Brain microvascular endothelial cell (primary cell): ENCODE measurements around the gene ING3.

Experiments used
- DNase-seq: peaks from one replicate; pipeline ENCODE4 v3.0.0-alpha.2; 2020
- H3K27ac ChIP-seq: fragments of 250-450 bp; sonication (Bioruptor Pico); 2 replicates; pipeline ENCODE4 v1.5.1; 2020; ENCODE audit warnings: mild to moderate bottlenecking, moderate library complexity
- H3K27me3 ChIP-seq: fragments of 250-450 bp; sonication (Bioruptor Pico); replicated peaks from 2 replicates; pipeline ENCODE4 v1.5.1; 2020; ENCODE audit warnings: mild to moderate bottlenecking
- H3K36me3 ChIP-seq: fragments of 250-450 bp; sonication (Bioruptor Pico); replicated peaks from 2 replicates; pipeline ENCODE4 v1.5.1; 2020; ENCODE audit warnings: mild to moderate bottlenecking
- H3K4me3 ChIP-seq: 2 replicates; pipeline ENCODE4 v1.5.1; 2011; ENCODE audit warnings: low read depth, mild to moderate bottlenecking, control low read depth, low read length, moderate library complexity
- in situ Hi-C: cut with HindIII; loops from 2 replicates; pipeline ENCODE4 v1.10.0; 2017; ENCODE audit warnings: low sequenced_read_pairs, low pct_ligation_motif_present
- TF ChIP-seq, protein P1 (sequence below): IDR thresholded peaks from 2 replicates; pipeline ENCODE4 v1.5.1; 2011; ENCODE audit warnings: low read depth, mild to moderate bottlenecking, moderate library complexity, low read length, control low read depth, inconsistent platforms; ENCODE audit errors: missing control alignments

Gene ING3, protein sequence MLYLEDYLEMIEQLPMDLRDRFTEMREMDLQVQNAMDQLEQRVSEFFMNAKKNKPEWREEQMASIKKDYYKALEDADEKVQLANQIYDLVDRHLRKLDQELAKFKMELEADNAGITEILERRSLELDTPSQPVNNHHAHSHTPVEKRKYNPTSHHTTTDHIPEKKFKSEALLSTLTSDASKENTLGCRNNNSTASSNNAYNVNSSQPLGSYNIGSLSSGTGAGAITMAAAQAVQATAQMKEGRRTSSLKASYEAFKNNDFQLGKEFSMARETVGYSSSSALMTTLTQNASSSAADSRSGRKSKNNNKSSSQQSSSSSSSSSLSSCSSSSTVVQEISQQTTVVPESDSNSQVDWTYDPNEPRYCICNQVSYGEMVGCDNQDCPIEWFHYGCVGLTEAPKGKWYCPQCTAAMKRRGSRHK

GRCh38 chr7:120950539-120951308, at the start of gene ING3:
ING3 (plus strand) TSS chr7:120950777; CDS start chr7:120950897, 120 bp downstream.
- peak within 1 kb of the TSS; percentile 88 for H3K4me3 ChIP-seq
- H3K27me3 ChIP-seq, result no peaks in the 10 kb centered on the region
- peak; percentile 97 for DNase-seq
- H3K27ac ChIP-seq, result peak within 1 kb of the TSS; percentile 98
- in situ Hi-C loops, result no loop called here
- TF ChIP-seq, protein P1, sequence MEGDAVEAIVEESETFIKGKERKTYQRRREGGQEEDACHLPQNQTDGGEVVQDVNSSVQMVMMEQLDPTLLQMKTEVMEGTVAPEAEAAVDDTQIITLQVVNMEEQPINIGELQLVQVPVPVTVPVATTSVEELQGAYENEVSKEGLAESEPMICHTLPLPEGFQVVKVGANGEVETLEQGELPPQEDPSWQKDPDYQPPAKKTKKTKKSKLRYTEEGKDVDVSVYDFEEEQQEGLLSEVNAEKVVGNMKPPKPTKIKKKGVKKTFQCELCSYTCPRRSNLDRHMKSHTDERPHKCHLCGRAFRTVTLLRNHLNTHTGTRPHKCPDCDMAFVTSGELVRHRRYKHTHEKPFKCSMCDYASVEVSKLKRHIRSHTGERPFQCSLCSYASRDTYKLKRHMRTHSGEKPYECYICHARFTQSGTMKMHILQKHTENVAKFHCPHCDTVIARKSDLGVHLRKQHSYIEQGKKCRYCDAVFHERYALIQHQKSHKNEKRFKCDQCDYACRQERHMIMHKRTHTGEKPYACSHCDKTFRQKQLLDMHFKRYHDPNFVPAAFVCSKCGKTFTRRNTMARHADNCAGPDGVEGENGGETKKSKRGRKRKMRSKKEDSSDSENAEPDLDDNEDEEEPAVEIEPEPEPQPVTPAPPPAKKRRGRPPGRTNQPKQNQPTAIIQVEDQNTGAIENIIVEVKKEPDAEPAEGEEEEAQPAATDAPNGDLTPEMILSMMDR, result no peak
- peaks cover 7% of the 10 kb centered on the region for H3K36me3 ChIP-seq

DNA sequence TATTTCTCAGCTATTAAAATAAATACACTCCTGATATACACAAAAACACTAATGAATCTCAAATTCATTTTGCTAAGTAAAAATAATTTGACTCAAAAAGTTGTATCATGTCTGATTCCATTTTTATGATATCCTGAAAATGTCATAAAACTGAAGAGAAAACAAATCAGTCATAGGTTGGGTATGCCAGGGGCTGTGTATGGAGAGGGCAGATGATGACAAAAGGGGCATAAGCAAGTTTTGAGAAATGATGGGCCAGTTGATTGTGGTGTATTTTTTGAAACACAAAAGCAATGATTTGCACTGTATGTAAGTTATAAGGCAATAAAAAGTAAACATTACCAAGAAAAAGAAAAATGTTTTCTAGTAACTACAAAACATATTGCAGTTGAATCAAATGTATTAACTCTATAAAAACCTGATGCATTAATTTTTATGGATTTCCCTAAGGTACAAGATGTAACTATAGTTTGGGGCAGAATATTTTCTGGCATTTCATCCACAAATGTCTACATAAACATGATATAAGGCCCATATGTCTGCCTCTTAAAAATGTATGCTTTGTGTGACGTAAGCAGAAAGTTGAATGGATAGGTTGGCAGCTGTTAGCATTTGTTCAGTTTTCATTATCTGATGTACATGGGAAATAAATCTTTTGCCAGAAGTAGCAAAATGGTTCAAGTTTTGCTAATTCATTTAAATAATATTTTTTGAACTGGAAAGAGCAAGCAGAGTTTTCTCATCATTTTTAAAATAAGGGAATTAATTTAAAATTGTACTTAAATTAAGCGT, 35.1 kb upstream of the ING3 start:
- in situ Hi-C loops, result no loop called here
- Histone ChIP-seq H3K4me3 (no peak overlapping the region), H3K36me3 (no peaks in the 10 kb centered on the region)

DNA sequence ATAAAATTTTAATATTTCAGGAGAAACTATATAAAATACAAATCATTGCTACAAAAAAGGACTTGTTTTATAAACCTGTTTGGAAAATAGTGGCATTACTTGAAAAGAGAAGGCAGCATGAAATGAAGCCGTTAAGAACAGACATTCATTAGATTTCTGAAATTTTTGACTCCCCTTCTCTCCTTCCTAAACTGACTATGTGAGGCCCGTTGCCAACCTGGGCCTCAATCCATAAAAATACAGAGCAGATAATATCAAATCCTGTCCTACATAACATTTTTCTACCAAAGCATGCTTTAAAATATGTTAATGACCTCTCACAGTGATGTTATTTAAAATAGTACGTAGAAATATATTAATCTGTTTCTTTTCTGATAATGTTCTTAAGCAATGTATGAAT, 34.5 kb upstream of the ING3 start:
- DNase-seq, result no peak
- no peak overlapping the region for H3K27ac ChIP-seq
- no peaks in the 10 kb centered on the region for H3K36me3 ChIP-seq
- H3K27me3 ChIP-seq, result no peaks in the 10 kb centered on the region
- in situ Hi-C loops, result no loop called here
- H3K4me3 ChIP-seq, result no peak overlapping the region
- TF ChIP-seq, protein P1, result no peak

More for the DNA sequence above, 35.1 kb upstream of the ING3 start:
- TF ChIP-seq, protein P1, result no peak
- Histone ChIP-seq H3K27me3 (no peaks in the 10 kb centered on the region), H3K27ac (no peak overlapping the region)
- DNase-seq, result no peak

DNA sequence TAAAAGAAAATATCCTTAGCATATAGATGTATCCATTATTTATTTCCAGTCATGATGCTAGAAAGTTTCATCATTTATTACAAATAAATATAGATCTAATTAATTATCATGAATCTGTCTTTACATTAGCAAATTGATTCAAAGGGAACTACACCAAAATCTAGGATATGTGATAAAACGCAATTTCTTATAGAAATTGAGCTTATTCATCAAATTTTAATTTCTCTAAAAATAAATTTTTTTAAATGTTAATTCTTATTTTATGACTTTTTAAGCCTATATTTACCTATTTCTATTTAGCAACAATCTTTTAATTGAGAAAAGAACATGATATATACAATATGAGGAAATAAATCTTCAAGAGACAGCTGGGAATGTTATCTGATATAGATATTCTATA, 34.0 kb upstream of the ING3 start:
- TF ChIP-seq, protein P1, result no peak
- in situ Hi-C loops, result no loop called here
- Histone ChIP-seq H3K36me3 (no peaks in the 10 kb centered on the region), H3K4me3 (no peak overlapping the region), H3K27me3 (no peaks in the 10 kb centered on the region), H3K27ac (no peak overlapping the region)
- no peak for DNase-seq

DNA sequence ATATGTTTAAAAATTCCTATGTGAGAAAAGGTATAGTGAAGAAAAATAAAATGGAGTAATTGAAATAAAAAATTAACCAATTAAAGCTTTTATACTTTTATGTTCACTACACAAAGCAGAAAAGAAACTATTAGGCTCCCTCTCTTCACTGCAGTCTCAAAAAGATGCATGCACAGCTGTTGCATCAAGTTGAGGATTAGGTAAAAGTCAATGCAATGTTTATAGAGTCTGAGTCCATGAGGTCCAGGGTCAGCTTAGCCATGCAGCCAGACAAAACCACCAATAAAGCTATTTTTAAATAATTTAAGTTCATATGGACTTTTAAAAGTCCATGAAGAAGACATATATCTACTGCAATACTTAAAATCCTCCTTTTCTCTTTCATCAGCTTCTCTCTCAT, 31.1 kb upstream of the ING3 start:
- no peak for DNase-seq
- no peaks in the 10 kb centered on the region for H3K36me3 ChIP-seq
- no peak overlapping the region for H3K4me3 ChIP-seq
- in situ Hi-C loops, result no loop called here
- no peaks in the 10 kb centered on the region for H3K27me3 ChIP-seq
- TF ChIP-seq, protein P1, result no peak
- H3K27ac ChIP-seq, result no peak overlapping the region
